Skeletal muscle tissue (tissue), 4 donors: ENCODE measurements around the gene EXOC4. TPM values are rescaled to one million over a fixed set of nuclear protein-coding genes. Genes with fewer than 3 reads are reported as not detected.

Experiments
- H3K27ac ChIP-seq: one replicate; pipeline ENCODE4 v1.7.0; 2013; ENCODE audit warnings: mild to moderate bottlenecking, low read depth, low read length, inconsistent platforms
- H3K27me3 ChIP-seq, 3 donors: one replicate each; pipeline ENCODE4 v1.7.0; 2013; ENCODE audit warnings: low read length in 3 of 3; ENCODE audit not compliant: control insufficient read depth in 3 of 3, insufficient read depth in 3 of 3
- H3K36me3 ChIP-seq, 3 donors: one replicate each; pipeline ENCODE4 v1.7.0; 2013; ENCODE audit warnings: low read length in 3 of 3; ENCODE audit not compliant: control insufficient read depth in 3 of 3, insufficient read depth in 3 of 3
- H3K4me1 ChIP-seq, 3 donors: one replicate each; pipeline ENCODE4 v1.7.0; 2013; ENCODE audit warnings: low read length in 3 of 3, mild to moderate bottlenecking in 3 of 3; ENCODE audit not compliant: control insufficient read depth in 3 of 3, insufficient read depth in 3 of 3
- H3K4me3 ChIP-seq, 3 donors: one replicate each; pipeline ENCODE4 v1.7.0; 2013; ENCODE audit warnings: low read length in 3 of 3
- H3K9ac ChIP-seq, 3 donors: one replicate each; pipeline ENCODE4 v1.7.0; 2013; ENCODE audit warnings: low read length in 3 of 3, mild to moderate bottlenecking in 3 of 3, moderate library complexity in 2 of 3, low read depth in 1 of 3
- H3K9me3 ChIP-seq, 3 donors: one replicate each; pipeline ENCODE4 v1.7.0; 2013; ENCODE audit warnings: low read length in 3 of 3; ENCODE audit not compliant: control insufficient read depth in 3 of 3
- total RNA-seq: library from RNA; depleted of rRNA; stranded (reverse); fragments of >200 nt; gene quantifications from one replicate; pipeline ENCODE4 v1.2.3, GENCODE V29; 2014
- donor health status: Osteomylitis.

EXOC4 gene
- total RNA-seq, 1 donor from 2014 or later, result 129 TPM

DNA sequence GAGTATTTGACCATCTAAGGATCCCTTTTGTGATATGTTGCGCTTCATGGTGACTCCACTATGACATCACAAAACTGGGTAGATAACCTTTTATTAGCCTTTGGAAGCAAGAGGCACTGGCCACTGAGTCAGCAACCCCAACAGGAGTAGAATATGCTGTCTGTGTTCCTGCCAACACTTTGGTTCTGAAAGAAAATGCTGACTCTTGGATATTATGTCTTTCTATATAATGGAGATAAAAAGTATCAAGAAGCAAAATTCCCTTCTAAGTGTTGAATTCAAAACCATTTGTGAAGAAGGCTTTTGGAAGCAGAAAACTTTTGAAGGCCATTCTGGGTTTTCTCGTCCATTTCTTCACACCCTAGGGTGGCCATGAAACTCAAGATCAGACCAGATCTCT, 528.0 kb downstream of the EXOC4 start:
- H3K4me3 ChIP-seq, result no peak overlapping the region
- H3K36me3 ChIP-seq, result no peaks in the 10 kb centered on the region

DNA sequence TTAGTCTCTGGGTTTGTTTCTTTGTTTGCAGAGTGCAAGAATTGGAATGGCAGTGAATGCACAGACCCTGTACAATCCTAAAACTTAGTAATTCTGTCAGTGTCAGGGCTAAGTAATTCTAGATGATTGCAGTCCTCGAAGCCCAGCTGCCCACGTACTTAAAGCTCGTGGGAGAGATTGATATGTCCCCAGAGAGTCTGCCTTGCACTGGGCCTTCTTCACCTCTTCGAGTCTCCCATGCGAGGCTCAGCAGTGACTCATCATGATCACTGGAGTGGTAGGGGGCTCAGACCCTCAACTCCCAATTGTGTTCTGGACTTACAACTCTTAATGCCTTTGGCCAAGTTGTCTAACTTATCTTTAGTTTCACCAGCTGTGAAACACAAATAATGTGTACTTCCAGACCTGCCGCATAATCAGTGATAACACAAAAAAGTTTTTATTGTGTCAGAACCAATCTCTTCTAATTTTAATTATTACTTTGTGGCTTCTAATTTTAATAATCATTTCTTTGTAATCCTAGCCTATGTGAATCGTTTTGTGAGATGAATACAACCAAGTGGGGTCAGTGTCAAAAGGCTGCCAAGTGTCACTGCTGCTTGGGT, 528.7 kb downstream of the EXOC4 start:
- no peaks in the 10 kb centered on the region for H3K9me3 ChIP-seq
- H3K4me3 ChIP-seq, result no peak overlapping the region
- no peak overlapping the region for H3K27ac ChIP-seq
- H3K27me3 ChIP-seq, result no peaks in the 10 kb centered on the region
- H3K36me3 ChIP-seq, result no peaks in the 10 kb centered on the region
- H3K4me1 ChIP-seq, result no peaks in the 10 kb centered on the region
- no peak overlapping the region for H3K9ac ChIP-seq

More for the DNA sequence above, 528.0 kb downstream of the EXOC4 start:
- Histone ChIP-seq H3K9ac (no peak overlapping the region), H3K27me3 (no peaks in the 10 kb centered on the region), H3K4me1 (no peaks in the 10 kb centered on the region), H3K27ac (no peak overlapping the region), H3K9me3 (no peaks in the 10 kb centered on the region)

- H3K36me3 ChIP-seq, result no peaks in the 10 kb centered on the region
- no peaks in the 10 kb centered on the region for H3K4me1 ChIP-seq
- H3K9ac ChIP-seq, result no peak overlapping the region
- H3K27me3 ChIP-seq, result no peaks in the 10 kb centered on the region
- H3K4me3 ChIP-seq, result no peak overlapping the region
- no peaks in the 10 kb centered on the region for H3K9me3 ChIP-seq
- no peak overlapping the region for H3K27ac ChIP-seq
Observed at GRCh38 chr7:133782470-133782869, 529.6 kb downstream of the EXOC4 start.

DNA sequence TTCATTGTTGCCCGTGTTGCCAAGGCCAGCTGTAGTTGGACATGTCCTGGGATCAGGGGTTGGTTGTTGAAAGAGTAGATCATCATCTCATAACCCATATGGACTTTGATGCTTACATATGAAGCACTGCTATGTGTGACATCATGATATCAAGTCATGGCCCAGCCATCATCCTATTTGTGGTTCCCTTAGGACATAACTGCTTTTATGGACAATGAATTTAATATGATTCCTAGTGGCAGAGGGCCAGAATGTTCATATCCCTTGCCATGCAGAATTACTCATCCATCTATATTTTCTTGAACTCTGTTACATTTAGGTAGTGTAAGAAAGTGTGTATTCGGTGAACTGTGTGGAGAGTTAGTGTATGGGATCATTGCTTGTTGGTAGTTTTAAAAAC, 530.4 kb downstream of the EXOC4 start:
- Histone ChIP-seq H3K9ac (no peak overlapping the region), H3K27ac (no peak overlapping the region), H3K4me3 (no peak overlapping the region), H3K4me1 (no peaks in the 10 kb centered on the region), H3K9me3 (no peaks in the 10 kb centered on the region), H3K27me3 (no peaks in the 10 kb centered on the region), H3K36me3 (no peaks in the 10 kb centered on the region)

- H3K9ac ChIP-seq, result no peak overlapping the region
- H3K4me1 ChIP-seq, result no peaks in the 10 kb centered on the region
- H3K27ac ChIP-seq, result no peak overlapping the region
- H3K9me3 ChIP-seq, result no peaks in the 10 kb centered on the region
- no peaks in the 10 kb centered on the region for H3K27me3 ChIP-seq
- no peak overlapping the region for H3K4me3 ChIP-seq
- no peaks in the 10 kb centered on the region for H3K36me3 ChIP-seq
Observed at GRCh38 chr7:133784486-133785001, 531.7 kb downstream of the EXOC4 start.

DNA sequence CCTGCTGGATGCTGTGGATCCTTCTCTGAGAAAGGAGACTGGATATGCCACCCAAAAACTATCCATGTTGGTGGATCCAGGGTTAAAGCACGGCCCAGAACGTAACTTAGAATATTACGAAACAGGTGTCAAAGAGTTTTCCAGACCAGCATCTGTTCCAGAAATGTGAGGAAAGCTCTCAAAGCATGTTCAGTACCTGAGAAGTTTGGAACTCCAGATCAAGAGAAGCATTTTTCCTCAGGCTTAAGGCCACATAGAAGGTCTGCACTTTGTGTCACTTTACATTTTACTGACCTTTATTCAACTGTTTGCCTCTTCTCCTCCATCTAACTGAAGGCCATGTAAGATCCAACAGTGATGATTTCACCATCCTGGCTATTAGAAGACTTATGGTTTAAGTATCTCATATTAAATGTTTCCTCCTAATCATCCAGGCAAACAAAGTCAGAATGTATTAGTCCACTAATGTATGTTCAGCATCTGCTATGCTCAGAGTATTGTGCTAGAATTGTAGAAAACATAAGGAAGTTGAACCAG, 533.6 kb downstream of the EXOC4 start:
- Histone ChIP-seq H3K27ac (no peak overlapping the region), H3K27me3 (no peaks in the 10 kb centered on the region), H3K4me1 (no peaks in the 10 kb centered on the region), H3K4me3 (no peak overlapping the region), H3K9ac (no peak overlapping the region), H3K36me3 (no peaks in the 10 kb centered on the region), H3K9me3 (no peaks in the 10 kb centered on the region)

DNA sequence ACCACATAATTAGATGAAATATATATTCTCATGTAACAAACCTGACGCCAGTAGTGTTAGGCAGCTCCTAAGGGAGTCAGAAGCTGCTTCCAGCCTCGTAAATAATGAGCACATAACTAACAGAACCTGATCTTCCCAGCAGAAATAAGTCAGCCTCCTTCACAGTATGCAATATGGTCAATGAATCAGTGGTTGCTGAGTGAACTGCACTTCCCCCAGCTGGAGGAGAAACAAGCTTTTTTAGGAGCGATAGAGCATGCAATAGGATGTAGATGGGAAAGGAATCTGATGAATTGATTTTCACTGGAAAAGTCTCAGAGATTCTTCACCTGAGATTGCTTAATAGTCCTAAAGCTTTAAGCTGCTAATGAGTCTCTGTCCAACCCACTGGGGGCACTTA, 537.1 kb downstream of the EXOC4 start:
- Histone ChIP-seq H3K9ac (no peak overlapping the region), H3K27me3 (no peaks in the 10 kb centered on the region), H3K4me1 (peaks cover 0 to 4% (median 3%) of the 10 kb centered on the region in 3 donors), H3K9me3 (no peaks in the 10 kb centered on the region), H3K4me3 (no peak overlapping the region), H3K27ac (no peak overlapping the region), H3K36me3 (no peaks in the 10 kb centered on the region)

GRCh38 chr7:133790911-133791310, 538.0 kb downstream of the EXOC4 start:
- Histone ChIP-seq H3K27ac (no peak overlapping the region), H3K9ac (no peak overlapping the region), H3K4me3 (no peak overlapping the region), H3K27me3 (no peaks in the 10 kb centered on the region), H3K36me3 (no peaks in the 10 kb centered on the region), H3K4me1 (peaks cover 0 to 4% (median 3%) of the 10 kb centered on the region in 3 donors), H3K9me3 (no peaks in the 10 kb centered on the region)

DNA sequence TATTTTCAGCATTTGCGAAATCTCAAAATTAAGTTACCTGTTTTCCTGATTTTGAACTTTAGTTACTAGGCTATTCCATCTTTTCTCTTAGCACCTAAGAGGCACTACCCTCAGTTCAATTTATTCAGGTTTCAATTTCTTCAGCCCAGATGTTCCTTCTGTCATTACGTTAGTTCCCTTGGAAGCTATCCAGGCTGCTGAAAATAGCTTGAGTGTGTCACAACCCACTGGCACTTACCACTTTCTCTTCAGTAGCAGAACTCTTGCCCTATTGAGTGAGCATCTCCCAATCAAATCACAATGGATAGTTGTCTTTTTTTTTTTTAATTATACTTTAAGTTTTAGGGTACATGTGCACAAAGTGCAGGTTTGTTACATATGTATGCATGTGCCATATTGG, 541.6 kb downstream of the EXOC4 start:
- Histone ChIP-seq H3K27ac (no peak overlapping the region), H3K4me1 (peaks cover 0 to 4% (median 3%) of the 10 kb centered on the region in 3 donors), H3K9ac (no peak overlapping the region), H3K36me3 (no peaks in the 10 kb centered on the region), H3K27me3 (no peaks in the 10 kb centered on the region), H3K9me3 (no peaks in the 10 kb centered on the region), H3K4me3 (no peak overlapping the region)

DNA sequence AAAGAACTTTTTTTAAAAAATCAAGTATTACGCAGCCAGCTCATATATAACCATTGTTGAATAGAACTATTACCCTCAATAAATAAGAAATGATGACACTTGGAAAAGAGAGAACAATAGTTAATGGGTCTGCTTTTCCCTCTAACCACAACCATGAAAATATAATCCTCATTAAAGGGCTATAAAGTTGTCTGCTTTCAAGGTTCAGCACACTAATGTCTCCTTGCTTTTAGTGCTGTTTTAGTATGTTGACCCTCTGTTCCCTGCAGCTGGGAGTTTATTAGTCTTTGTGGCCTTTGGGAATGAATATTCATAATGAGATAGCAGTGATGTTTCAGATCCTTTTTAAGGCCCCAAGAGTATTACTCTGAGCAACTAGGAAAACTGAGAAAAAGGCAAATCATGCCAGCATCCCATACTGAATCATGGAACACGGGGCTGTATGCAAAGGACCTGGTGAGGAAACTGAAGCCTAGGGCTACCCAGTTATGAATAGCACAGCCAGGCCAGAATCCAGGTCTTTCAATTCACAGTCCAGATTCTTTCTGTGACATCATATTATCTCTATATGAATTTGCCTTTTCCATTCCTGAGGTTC, 542.3 kb downstream of the EXOC4 start:
- H3K27me3 ChIP-seq, result no peaks in the 10 kb centered on the region
- no peak overlapping the region for H3K4me3 ChIP-seq
- no peaks in the 10 kb centered on the region for H3K9me3 ChIP-seq
- H3K36me3 ChIP-seq, result no peaks in the 10 kb centered on the region
- H3K4me1 ChIP-seq, result peaks cover 0 to 4% (median 3%) of the 10 kb centered on the region in 3 donors
- H3K9ac ChIP-seq, result no peak overlapping the region
- no peak overlapping the region for H3K27ac ChIP-seq
